GM21423 (cell line): ENCODE measurements around the gene PPIP5K2.

Experiments used
- ATAC-seq: cut with Tn5 transposase; IDR thresholded peaks from one replicate; pipeline ENCODE4 v1.9.1; 2021; ENCODE audit warnings: mild to moderate bottlenecking, moderate library complexity; ENCODE audit not compliant: unreplicated experiment

Gene PPIP5K2

GRCh38 chr5:103235891-103236290, 115.8 kb downstream of the PPIP5K2 start:
- no peak for ATAC-seq

GRCh38 chr5:103237778-103238177, 117.7 kb downstream of the PPIP5K2 start:
- no peak for ATAC-seq

- no peak for ATAC-seq
Observed at GRCh38 chr5:103243665-103244064, 123.6 kb downstream of the PPIP5K2 start.

- ATAC-seq = no peak
Observed at GRCh38 chr5:103244398-103244797, 124.3 kb downstream of the PPIP5K2 start.

- ATAC-seq = no peak
Observed at GRCh38 chr5:103245761-103246160, 125.7 kb downstream of the PPIP5K2 start.

- ATAC-seq = no peak
Observed at GRCh38 chr5:103247118-103247517, 127.0 kb downstream of the PPIP5K2 start.

- no peak for ATAC-seq
Observed at GRCh38 chr5:103249068-103249467, 129.0 kb downstream of the PPIP5K2 start.

GRCh38 chr5:103254921-103255320, 134.8 kb downstream of the PPIP5K2 start:
- ATAC-seq = no peak

- ATAC-seq = no peak
Observed at GRCh38 chr5:103255691-103256090, 135.6 kb downstream of the PPIP5K2 start.

- ATAC-seq = no peak
Observed at GRCh38 chr5:103256178-103256577, 136.1 kb downstream of the PPIP5K2 start.

GRCh38 chr5:103258368-103258956, 138.4 kb downstream of the PPIP5K2 start, which contains the start of gene MACIR:
Gene MACIR, plus strand, starts transcription at chr5:103258763. Its CDS starts 17,157 bp downstream, at chr5:103275920.
- peak; percentile 84 for ATAC-seq

GRCh38 chr5:103258957-103259704, 139.0 kb downstream of the PPIP5K2 start:
- ATAC-seq = peak; percentile 34

- no peak for ATAC-seq
Observed at GRCh38 chr5:103259705-103260355, 139.7 kb downstream of the PPIP5K2 start.

GRCh38 chr5:103260951-103261350, 140.8 kb downstream of the PPIP5K2 start:
- ATAC-seq = peak; percentile 13
